T-helper 2 cell treated with Interferon-gamma antibody and Interleukin-4, amounts not matched to agents 100 ng/mL and 5 ng/mL, for 36 hours (primary cell): ENCODE results near the gene UTP25. TPM values are rescaled to one million over a fixed set of nuclear protein-coding genes. Genes with fewer than 3 reads are reported as not detected.

Experiments used
- intact Hi-C: fragments of 100-400 bp; cut with micrococcal nuclease; formaldehyde crosslinking; loops from one replicate; pipeline ENCODE4 v1.15.1; 2023
- total RNA-seq: library from RNA; stranded (reverse); gene quantifications from 2 replicates; pipeline ENCODE4 v1.2.3, GENCODE V29; 2022

The UTP25 gene
- total RNA-seq, 1 donor from 2014 or later, result 10.7 TPM

GRCh38 chr1:209837671-209838070, 9.9 kb downstream of the UTP25 start:
- intact Hi-C loops, result no loop called here

- intact Hi-C loops, result no loop called here
Measured at GRCh38 chr1:209838537-209838936, 10.8 kb downstream of the UTP25 start.

GRCh38 chr1:209839875-209840546, 12.2 kb downstream of the UTP25 start:
- intact Hi-C loops, result no loop called here

- intact Hi-C loops, result no loop called here
Measured at GRCh38 chr1:209840611-209841010, 12.8 kb downstream of the UTP25 start.

- intact Hi-C loops, result no loop called here
Measured at GRCh38 chr1:209844695-209845407, 17.1 kb downstream of the UTP25 start.

- intact Hi-C loops, result no loop called here
Measured at GRCh38 chr1:209845408-209845725, 17.6 kb downstream of the UTP25 start.

DNA sequence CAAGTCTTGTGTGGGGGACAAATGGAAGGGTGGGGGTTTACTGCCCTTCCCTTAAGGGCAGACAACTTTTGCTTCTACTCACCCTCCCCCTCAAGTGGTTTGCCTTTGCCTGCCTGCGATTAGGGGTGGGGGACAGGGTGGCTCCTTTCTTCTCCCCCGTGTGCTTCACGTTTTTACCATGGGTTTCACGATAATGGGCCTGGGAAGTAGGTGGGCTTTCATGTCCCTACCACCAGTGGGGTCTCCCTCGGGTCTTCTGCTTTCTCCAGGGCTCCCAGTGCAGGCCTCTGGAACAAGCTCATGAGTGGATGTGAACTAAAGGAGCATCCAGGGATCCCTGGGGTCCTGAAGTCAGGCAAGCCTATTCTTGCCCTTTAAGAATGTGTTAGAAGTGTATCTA, 21.6 kb downstream of the UTP25 start:
- intact Hi-C loops, result no loop called here

- intact Hi-C loops, result no loop called here
Measured at GRCh38 chr1:209850342-209850979, 22.7 kb downstream of the UTP25 start.

- intact Hi-C loops, result no loop called here
Measured at GRCh38 chr1:209853676-209854075, 25.9 kb downstream of the UTP25 start.

GRCh38 chr1:209854196-209854595, 26.4 kb downstream of the UTP25 start:
- intact Hi-C loops, result no loop called here

- intact Hi-C loops, result no loop called here
Measured at GRCh38 chr1:209855006-209855405, 27.2 kb downstream of the UTP25 start.

DNA sequence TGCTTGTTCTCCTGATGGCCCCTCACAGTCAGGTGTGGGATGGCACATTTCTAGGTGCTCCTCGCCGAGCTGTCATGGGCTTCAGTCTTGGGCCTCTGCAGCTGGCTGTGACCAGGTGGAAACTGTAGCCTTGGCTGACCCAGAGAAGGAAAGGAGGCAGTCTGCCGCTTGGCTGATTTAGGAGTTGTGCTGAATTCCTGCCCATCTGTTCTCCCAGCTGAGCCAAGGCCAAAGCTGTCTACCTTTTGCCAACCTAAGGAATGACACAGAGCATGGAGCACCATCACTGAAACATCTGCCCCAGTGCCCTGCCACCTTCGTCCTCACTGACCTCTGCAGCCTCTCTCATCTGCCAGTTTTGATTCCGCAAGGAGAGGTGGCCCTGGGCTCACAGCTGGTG, 27.9 kb downstream of the UTP25 start:
- intact Hi-C loops, result no loop called here

DNA sequence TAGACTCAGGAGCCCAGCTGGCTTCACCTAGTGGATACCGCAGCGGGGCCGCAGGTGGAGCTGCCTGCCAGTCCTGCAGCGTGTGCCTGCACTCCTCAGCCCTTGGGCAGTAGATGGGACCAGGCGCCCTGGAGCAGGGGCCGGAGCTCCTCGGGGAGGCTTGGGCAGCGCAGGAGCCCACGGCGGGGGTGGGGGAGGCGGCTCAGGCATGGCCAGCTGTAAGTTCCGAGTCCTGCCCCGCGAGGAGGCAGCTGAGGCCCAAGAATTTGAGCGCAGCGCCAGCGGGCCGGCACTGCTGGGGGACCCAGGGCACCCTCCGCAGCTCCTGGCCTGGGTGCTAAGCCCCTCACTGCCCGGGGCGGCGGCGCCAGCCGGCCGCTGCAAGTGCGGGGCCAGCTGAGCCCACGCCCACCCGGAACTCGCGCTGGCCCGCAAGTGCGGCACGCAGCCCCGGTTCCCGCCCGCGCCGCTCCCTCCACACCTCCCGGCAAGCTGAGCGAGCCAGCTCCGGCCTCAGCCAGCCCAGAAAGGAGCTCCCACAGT, 30.9 kb downstream of the UTP25 start:
- intact Hi-C loops, result no loop called here

DNA sequence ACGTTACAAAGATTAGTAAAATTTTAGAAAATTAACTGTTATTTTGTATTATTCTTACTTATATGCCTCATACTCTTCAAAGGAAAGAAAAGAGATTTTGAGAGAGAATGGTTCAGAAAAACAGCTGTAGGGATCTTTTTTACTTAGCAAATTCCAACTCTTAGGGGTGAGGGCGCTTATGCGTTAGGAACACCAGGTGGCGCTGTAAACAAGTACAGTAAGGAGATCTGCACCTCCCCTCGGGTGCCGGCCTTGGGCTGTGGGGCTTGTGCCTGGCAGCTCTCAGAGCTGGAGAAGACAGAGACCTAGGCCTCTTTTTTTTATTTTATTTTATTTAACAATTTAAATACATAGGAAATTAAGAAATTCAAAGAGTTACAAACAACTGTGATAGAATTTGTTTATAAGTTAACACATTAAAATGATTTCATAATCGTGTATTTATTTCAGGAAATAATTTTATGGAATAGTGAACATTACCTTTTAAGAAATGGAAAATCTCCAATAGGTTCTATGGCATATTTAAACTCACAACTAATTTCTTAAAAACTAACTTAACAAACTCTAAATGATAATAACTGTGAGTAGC, 32.6 kb downstream of the UTP25 start:
- intact Hi-C loops, result loop anchor here (1.0 kb wide), 3 partner anchors 129 to 540 kb away; no protein-coding TSS in a partner anchor

GRCh38 chr1:209861242-209861641, 33.5 kb downstream of the UTP25 start:
- intact Hi-C loops, result no loop called here

GRCh38 chr1:209862391-209863356, 34.9 kb downstream of the UTP25 start:
- intact Hi-C loops, result no loop called here

- intact Hi-C loops, result no loop called here
Measured at GRCh38 chr1:209863766-209864485, 36.2 kb downstream of the UTP25 start.

GRCh38 chr1:209866201-209866600, 38.4 kb downstream of the UTP25 start:
- intact Hi-C loops, result no loop called here

- intact Hi-C loops, result no loop called here
Measured at GRCh38 chr1:209869291-209870149, 41.7 kb downstream of the UTP25 start.
